GM21447 (cell line): ENCODE results near the gene FRRS1L.

Source experiments
- ATAC-seq: cut with Tn5 transposase; IDR thresholded peaks from one replicate; pipeline ENCODE4 v1.9.1; 2021; ENCODE audit not compliant: unreplicated experiment

FRRS1L gene

GRCh38 chr9:109166771-109167601 lies at the start of gene FRRS1L:
FRRS1L (minus strand) TSS chr9:109167249; CDS start chr9:109167138, 111 bp downstream.
- no peak for ATAC-seq

- no peak for ATAC-seq
Measured at GRCh38 chr9:109214414-109214813, 47.4 kb upstream of the FRRS1L start.

- ATAC-seq: no peak
Measured at GRCh38 chr9:109213285-109214121, 46.5 kb upstream of the FRRS1L start.

GRCh38 chr9:109212768-109213167 lies 45.7 kb upstream of the FRRS1L start:
- no peak for ATAC-seq

GRCh38 chr9:109206670-109207069 lies 39.6 kb upstream of the FRRS1L start:
- ATAC-seq: no peak

GRCh38 chr9:109205526-109205925 lies 38.5 kb upstream of the FRRS1L start:
- ATAC-seq: no peak

- no peak for ATAC-seq
Measured at GRCh38 chr9:109203761-109204360, 36.8 kb upstream of the FRRS1L start.

- ATAC-seq: no peak
Measured at GRCh38 chr9:109199676-109200075, 32.6 kb upstream of the FRRS1L start.

- no peak for ATAC-seq
Measured at GRCh38 chr9:109198736-109199382, 31.8 kb upstream of the FRRS1L start.

GRCh38 chr9:109193974-109194556 lies 27.0 kb upstream of the FRRS1L start:
- ATAC-seq: no peak

GRCh38 chr9:109192732-109193361 lies 25.8 kb upstream of the FRRS1L start:
- ATAC-seq: no peak

- no peak for ATAC-seq
Measured at GRCh38 chr9:109191746-109192145, 24.7 kb upstream of the FRRS1L start.

GRCh38 chr9:109190151-109190550 lies 23.1 kb upstream of the FRRS1L start:
- no peak for ATAC-seq

- ATAC-seq: no peak
Measured at GRCh38 chr9:109186857-109187520, 19.9 kb upstream of the FRRS1L start.

- no peak for ATAC-seq
Measured at GRCh38 chr9:109182940-109183798, 16.1 kb upstream of the FRRS1L start.

GRCh38 chr9:109182550-109182939 lies 15.5 kb upstream of the FRRS1L start:
- no peak for ATAC-seq

GRCh38 chr9:109181284-109181683 lies 14.2 kb upstream of the FRRS1L start:
- peak; percentile 62 for ATAC-seq

GRCh38 chr9:109179801-109180523 lies 12.9 kb upstream of the FRRS1L start:
- ATAC-seq: no peak
